ENCODE data around the gene CBX1. TPM values are rescaled to one million over a fixed set of nuclear protein-coding genes. Genes with fewer than 3 reads are reported as not detected.
A peak's percentile ranks its signal among the peaks of the same experiment; 100 is the strongest.

CBX1 gene
- 83.3 TPM for total RNA-seq

GRCh38 chr17:48101012-48101720 lies at the start of gene CBX1:
TSS of gene CBX1 (minus strand) at chr17:48101478. CDS start at chr17:48077004, 24,474 bp downstream.

GRCh38 chr17:48107137-48108055 lies 6.1 kb upstream of the CBX1 start, which contains the start of gene SNX11:
TSS of gene SNX11 (plus strand) at chr17:48107766. CDS start at chr17:48112044, 4,278 bp downstream.

GRCh38 chr17:48047741-48048383 lies 53.4 kb downstream of the CBX1 start, which contains the start of gene NFE2L1:
TSS of gene NFE2L1 (plus strand) at chr17:48048359. CDS start at chr17:48051119, 2,760 bp downstream.

GRCh38 chr17:48037036-48037837 lies 64.0 kb downstream of the CBX1 start, which contains the start of gene COPZ2:
TSS of gene COPZ2 (minus strand) at chr17:48037797. CDS start at chr17:48037777, 20 bp downstream.

Small RNA genes within 50 kb of the gene (small RNA-seq; reads per million reads assigned to genes)
- gene AC004477.2 (ENCODE audit: low replicate concordance), result not detected
- 26.8 reads per million, percentile 93 among the genes with 10 or more reads in this experiment for gene MIR152 (ENCODE audit: low replicate concordance)
- not detected for gene RNU6-1201P (ENCODE audit: low replicate concordance)

Other genes starting within 250 kb of the CBX1 start
- 1.3 TPM for gene SP2, start 205.2 kb downstream of the CBX1 start, total RNA-seq
- 6.9 TPM for gene PNPO, start 159.9 kb downstream of the CBX1 start, total RNA-seq
- not detected for gene PRR15L, start 143.6 kb downstream of the CBX1 start, total RNA-seq
- gene CDK5RAP3, start 130.4 kb downstream of the CBX1 start, total RNA-seq, result 117 TPM
- gene COPZ2, start 63.7 kb downstream of the CBX1 start, total RNA-seq, result not detected
- 32.9 TPM for gene NFE2L1, start 53.1 kb downstream of the CBX1 start, total RNA-seq
- 8.8 TPM for gene SNX11, start 6.3 kb upstream of the CBX1 start, total RNA-seq

Measured in parietal lobe (tissue), 2 donors.